Measurements from ENCODE around the gene TP53INP2. TPM values are rescaled to one million over a fixed set of nuclear protein-coding genes. Genes with fewer than 3 reads are reported as not detected.

Gene TP53INP2
- total and polyA plus RNA-seq, 9 of the 15 experiments (the other 6 are each of a cell fraction or from before 2014, with no cell fraction given) = 0.43 to 5.0 (median 1.3) TPM

DNA sequence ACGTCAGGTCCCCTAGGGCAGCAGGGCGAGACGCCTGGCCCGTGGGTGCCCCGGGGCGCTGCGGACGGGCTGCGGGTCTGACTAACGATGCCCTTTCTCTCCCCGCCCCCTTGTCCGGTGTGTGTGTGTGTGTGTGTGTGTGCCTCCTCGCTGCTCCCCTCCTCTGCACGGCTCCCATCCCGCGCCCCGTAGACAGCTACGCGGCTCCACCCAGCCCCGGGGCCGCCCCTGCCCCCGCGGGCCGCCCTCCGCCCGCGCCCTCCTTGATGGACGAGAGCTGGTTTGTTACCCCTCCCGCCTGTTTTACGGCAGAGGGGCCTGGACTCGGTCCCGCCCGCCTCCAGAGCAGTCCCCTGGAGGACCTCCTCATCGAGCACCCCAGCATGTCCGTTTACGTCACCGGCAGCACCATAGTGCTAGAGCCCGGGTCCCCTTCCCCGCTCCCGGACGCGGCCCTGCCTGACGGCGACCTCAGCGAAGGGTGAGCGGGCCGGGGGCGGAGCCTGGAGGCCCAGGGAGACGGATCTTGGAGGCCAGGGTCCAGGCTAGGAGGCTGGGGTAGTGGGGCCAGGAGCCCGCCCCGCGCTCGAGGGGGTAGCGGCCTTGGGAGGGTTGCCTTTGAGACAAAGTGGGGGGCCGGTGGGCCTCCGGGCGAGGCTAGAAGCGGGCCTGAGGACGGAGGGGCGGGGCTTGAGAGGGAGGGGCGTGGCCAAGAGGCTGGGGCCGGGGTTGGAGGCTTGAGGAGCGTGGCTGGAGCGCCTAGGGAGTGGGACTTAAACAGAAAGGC is 5.1 kb downstream of the TP53INP2 start (continued):
- TF ChIP-seq, protein P1, sequence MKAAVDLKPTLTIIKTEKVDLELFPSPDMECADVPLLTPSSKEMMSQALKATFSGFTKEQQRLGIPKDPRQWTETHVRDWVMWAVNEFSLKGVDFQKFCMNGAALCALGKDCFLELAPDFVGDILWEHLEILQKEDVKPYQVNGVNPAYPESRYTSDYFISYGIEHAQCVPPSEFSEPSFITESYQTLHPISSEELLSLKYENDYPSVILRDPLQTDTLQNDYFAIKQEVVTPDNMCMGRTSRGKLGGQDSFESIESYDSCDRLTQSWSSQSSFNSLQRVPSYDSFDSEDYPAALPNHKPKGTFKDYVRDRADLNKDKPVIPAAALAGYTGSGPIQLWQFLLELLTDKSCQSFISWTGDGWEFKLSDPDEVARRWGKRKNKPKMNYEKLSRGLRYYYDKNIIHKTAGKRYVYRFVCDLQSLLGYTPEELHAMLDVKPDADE (conservative IDR thresholded peaks at IDR 0.05; ENCODE audit: control insufficient read depth, low read depth, low read length) = no peak
- TF ChIP-seq TOE1 (IDR thresholded peaks at IDR 0.05; ENCODE audit: borderline replicate concordance) (0 out of 2 replicates have a peak, but pooled peaks have one; percentile 27), TOE1 (CRISPR knock-in tag; IDR thresholded peaks at IDR 0.05; ENCODE audit: borderline replicate concordance, low read depth) (no peak), CCNT2 (IDR thresholded peaks at IDR 0.05; ENCODE audit: borderline replicate concordance, extremely low read depth, insufficient read length, low read depth, low read length) (peak; percentile 47), MXI1 (IDR thresholded peaks at IDR 0.05; ENCODE audit: low read depth, low read length) (no peak), SETDB1 (IDR thresholded peaks at IDR 0.05; ENCODE audit: low read length) (no peak), ILF3 (IDR thresholded peaks at IDR 0.05; ENCODE audit: borderline replicate concordance) (no peak), ZNF274 (IDR thresholded peaks at IDR 0.05; ENCODE audit: borderline replicate concordance, low read depth, low read length) (no peak), FOSL1 (tag; conservative IDR thresholded peaks at IDR 0.05) (no peak), POLR2B (IDR thresholded peaks at IDR 0.05; ENCODE audit: low read depth, partially characterized antibody) (peak; percentile 47), NFIX (CRISPR knock-in tag; IDR thresholded peaks at IDR 0.05; ENCODE audit: low read depth) (no peak), MCM3 (IDR thresholded peaks at IDR 0.05) (no peak), KAT8 (IDR thresholded peaks at IDR 0.05; ENCODE audit: low read depth) (no peak), ZFPM2 (CRISPR knock-in tag; IDR thresholded peaks at IDR 0.05) (no peak), ZNF76 (CRISPR knock-in tag; IDR thresholded peaks at IDR 0.05; ENCODE audit: borderline replicate concordance) (no peak), ZFX (CRISPR knock-in tag; IDR thresholded peaks at IDR 0.05) (peak; percentile 92), EP400 (IDR thresholded peaks at IDR 0.05) (peak; percentile 52; the same call in 1 of the 2 replicates), MAZ (CRISPR knock-in tag; conservative IDR thresholded peaks at IDR 0.05 in 1 of 2, IDR thresholded peaks at IDR 0.05 in 1 of 2) (peak; percentile 58 to 68; a peak in 3 of 4 replicates), PHF8 (IDR thresholded peaks at IDR 0.05; ENCODE audit: borderline replicate concordance, low read length) (peak; percentile 61; the same call in 1 of the 2 replicates), CHCHD3 (CRISPR knock-in tag; IDR thresholded peaks at IDR 0.05) (no peak), MAFK (IDR thresholded peaks at IDR 0.05; ENCODE audit: low read length) (no peak)
- TF ChIP-seq, protein P2, sequence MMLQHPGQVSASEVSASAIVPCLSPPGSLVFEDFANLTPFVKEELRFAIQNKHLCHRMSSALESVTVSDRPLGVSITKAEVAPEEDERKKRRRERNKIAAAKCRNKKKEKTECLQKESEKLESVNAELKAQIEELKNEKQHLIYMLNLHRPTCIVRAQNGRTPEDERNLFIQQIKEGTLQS (IDR thresholded peaks at IDR 0.05) = peak; percentile 23
- TF ChIP-seq, protein P2 (CRISPR knock-in tag; conservative IDR thresholded peaks at IDR 0.05) = no peak
- TF ChIP-seq, protein P3, sequence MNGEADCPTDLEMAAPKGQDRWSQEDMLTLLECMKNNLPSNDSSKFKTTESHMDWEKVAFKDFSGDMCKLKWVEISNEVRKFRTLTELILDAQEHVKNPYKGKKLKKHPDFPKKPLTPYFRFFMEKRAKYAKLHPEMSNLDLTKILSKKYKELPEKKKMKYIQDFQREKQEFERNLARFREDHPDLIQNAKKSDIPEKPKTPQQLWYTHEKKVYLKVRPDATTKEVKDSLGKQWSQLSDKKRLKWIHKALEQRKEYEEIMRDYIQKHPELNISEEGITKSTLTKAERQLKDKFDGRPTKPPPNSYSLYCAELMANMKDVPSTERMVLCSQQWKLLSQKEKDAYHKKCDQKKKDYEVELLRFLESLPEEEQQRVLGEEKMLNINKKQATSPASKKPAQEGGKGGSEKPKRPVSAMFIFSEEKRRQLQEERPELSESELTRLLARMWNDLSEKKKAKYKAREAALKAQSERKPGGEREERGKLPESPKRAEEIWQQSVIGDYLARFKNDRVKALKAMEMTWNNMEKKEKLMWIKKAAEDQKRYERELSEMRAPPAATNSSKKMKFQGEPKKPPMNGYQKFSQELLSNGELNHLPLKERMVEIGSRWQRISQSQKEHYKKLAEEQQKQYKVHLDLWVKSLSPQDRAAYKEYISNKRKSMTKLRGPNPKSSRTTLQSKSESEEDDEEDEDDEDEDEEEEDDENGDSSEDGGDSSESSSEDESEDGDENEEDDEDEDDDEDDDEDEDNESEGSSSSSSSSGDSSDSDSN (IDR thresholded peaks at IDR 0.05; ENCODE audit: borderline replicate concordance in 1 of 2, low read depth in 2 of 2, low read length in 2 of 2) = peak in 1 of 2 experiments; percentile 50; a peak in 1 of 4 replicates
